Peyer's patch (tissue), 4 donors: ENCODE measurements around the gene GASK1A.

Experiments used
- CTCF ChIP-seq, 6 experiments: fragments of 450-650 bp in 4 of 6; fragments of 200-600 bp in 2 of 6; sonication (generic) in 1 of 6; IDR thresholded peaks; one replicate each; pipeline ENCODE4 v1.5.1; 2017 to 2019; ENCODE audit warnings: antibody characterized with exemption in 6 of 6, mild to moderate bottlenecking in 3 of 6, moderate library complexity in 1 of 6
- POLR2A ChIP-seq, 2 donors: fragments of 450-650 bp; IDR thresholded peaks; one replicate each; pipeline ENCODE4 v1.5.1; 2017; ENCODE audit warnings: antibody characterized with exemption in 2 of 2, mild to moderate bottlenecking in 2 of 2, moderate library complexity in 2 of 2

- TF ChIP-seq CTCF (IDR thresholded peaks at IDR 0.05) (no peak), POLR2A (IDR thresholded peaks at IDR 0.05) (no peak)
These were observed 64.7 kb downstream of the GASK1A start for GRCh38 chr3:43043793-43044192.
